Uterus (tissue), 4 donors: ENCODE data around the gene CDH2. TPM values are rescaled to one million over a fixed set of nuclear protein-coding genes. Genes with fewer than 3 reads are reported as not detected.

Source experiments
- DNase-seq, 2 donors: peaks; one replicate each; pipeline ENCODE4 v3.0.0-alpha.2; 2019 to 2020
- H3K27ac ChIP-seq, 2 donors: fragments of 200-600 bp; sonication (generic); 1 replicate in 1 of 2; 2 replicates in 1 of 2; pipeline ENCODE4 v1.5.1; 2016 to 2018
- H3K27me3 ChIP-seq, 2 donors: fragments of 200-600 bp; sonication (generic); one replicate each; pipeline ENCODE4 v1.5.1; 2018 to 2019; ENCODE audit warnings: control low read depth in 1 of 2
- H3K36me3 ChIP-seq, 2 donors: fragments of 200-600 bp; sonication (generic); one replicate each; pipeline ENCODE4 v1.5.1; 2019; ENCODE audit warnings: control low read depth in 1 of 2
- H3K4me1 ChIP-seq, 2 donors: fragments of 200-600 bp; sonication (generic); one replicate each; pipeline ENCODE4 v1.5.1; 2018 to 2019; ENCODE audit warnings: control low read depth in 1 of 2
- H3K4me3 ChIP-seq, 2 donors: fragments of 200-600 bp; sonication (generic); 1 replicate in 1 of 2; 2 replicates in 1 of 2; pipeline ENCODE4 v1.5.1; 2018 to 2019; ENCODE audit warnings: mild to moderate bottlenecking in 1 of 2
- H3K9me3 ChIP-seq, 2 donors: fragments of 200-600 bp; sonication (generic); one replicate each; pipeline ENCODE4 v1.5.1; 2019; ENCODE audit warnings: control low read depth in 1 of 2
- CTCF ChIP-seq, 4 experiments: fragments of 200-600 bp in 2 of 4; fragments of 450-650 bp in 2 of 4; sonication (generic) in 2 of 4; IDR thresholded peaks; one replicate each; pipeline ENCODE4 v1.5.1; 2016 to 2019; ENCODE audit warnings: antibody characterized with exemption in 4 of 4, mild to moderate bottlenecking in 2 of 4, moderate library complexity in 1 of 4
- POLR2A ChIP-seq, 2 donors: fragments of 450-650 bp; IDR thresholded peaks; one replicate each; pipeline ENCODE4 v1.6.1; 2016; ENCODE audit warnings: antibody characterized with exemption in 2 of 2, mild to moderate bottlenecking in 1 of 2, moderate library complexity in 1 of 2
- intact Hi-C: fragments of 100-400 bp; cut with DNase I; formaldehyde crosslinking; loops from one replicate; pipeline ENCODE4 v1.15.1; 2023; ENCODE audit warnings: low total_unique reads
- total RNA-seq, 4 donors: library from RNA; depleted of rRNA in 3 of 4; stranded (reverse); fragments of >200 nt in 3 of 4; gene quantifications; one replicate each; pipeline versions ENCODE4 v1.1.0 to v1.2.4, GENCODE V29; 2014 to 2023
- donor health status: DM: yes; HTN: yes; CAD: no.

CDH2 gene
- total RNA-seq, 4 donors from 2014 or later = 0.26 to 58.2 (median 1.9) TPM

- no peak for DNase-seq
- Histone ChIP-seq H3K4me3 (no peak overlapping the region), H3K27me3 (no peaks in the 10 kb centered on the region), H3K36me3 (no peaks in the 10 kb centered on the region), H3K9me3 (no peaks in the 10 kb centered on the region), H3K4me1 (no peaks in the 10 kb centered on the region), H3K27ac (no peak overlapping the region)
- intact Hi-C loops = no loop called here
- no peak for TF ChIP-seq CTCF (IDR thresholded peaks at IDR 0.05)
- TF ChIP-seq POLR2A (IDR thresholded peaks at IDR 0.05) = no peak
These were observed 185.5 kb downstream of the CDH2 start for GRCh38 chr18:27991391-27991790.

- no peak for DNase-seq
- Histone ChIP-seq H3K4me3 (no peak overlapping the region), H3K36me3 (no peaks in the 10 kb centered on the region), H3K27me3 (no peaks in the 10 kb centered on the region), H3K4me1 (no peaks in the 10 kb centered on the region), H3K27ac (no peak overlapping the region), H3K9me3 (no peaks in the 10 kb centered on the region)
- intact Hi-C loops = no loop called here
- TF ChIP-seq CTCF (IDR thresholded peaks at IDR 0.05) (no peak), POLR2A (IDR thresholded peaks at IDR 0.05) (no peak)
These were observed 191.1 kb downstream of the CDH2 start for GRCh38 chr18:27985832-27986231.

- DNase-seq = no peak
- Histone ChIP-seq H3K9me3 (no peaks in the 10 kb centered on the region), H3K27me3 (no peaks in the 10 kb centered on the region), H3K4me3 (no peak overlapping the region), H3K36me3 (no peaks in the 10 kb centered on the region), H3K4me1 (no peaks in the 10 kb centered on the region), H3K27ac (no peak overlapping the region)
- TF ChIP-seq CTCF (IDR thresholded peaks at IDR 0.05) = no peak
- no peak for TF ChIP-seq POLR2A (IDR thresholded peaks at IDR 0.05)
- intact Hi-C loops = no loop called here
These were observed 193.2 kb downstream of the CDH2 start for GRCh38 chr18:27983780-27984179.

- Histone ChIP-seq H3K4me1 (no peaks in the 10 kb centered on the region), H3K27me3 (no peaks in the 10 kb centered on the region), H3K4me3 (no peak overlapping the region), H3K27ac (no peak overlapping the region), H3K9me3 (no peaks in the 10 kb centered on the region), H3K36me3 (no peaks in the 10 kb centered on the region)
- no peak for DNase-seq
- TF ChIP-seq CTCF (IDR thresholded peaks at IDR 0.05) (no peak), POLR2A (IDR thresholded peaks at IDR 0.05) (no peak)
- intact Hi-C loops = no loop called here
These were observed 200.0 kb downstream of the CDH2 start for GRCh38 chr18:27976806-27977408.

GRCh38 chr18:27970321-27970720 is 206.6 kb downstream of the CDH2 start:
- TF ChIP-seq POLR2A (IDR thresholded peaks at IDR 0.05) (no peak), CTCF (IDR thresholded peaks at IDR 0.05) (no peak)
- intact Hi-C loops = no loop called here
- no peaks in the 10 kb centered on the region for H3K9me3 ChIP-seq
- no peak overlapping the region for H3K27ac ChIP-seq
- H3K4me3 ChIP-seq = no peak overlapping the region
- no peaks in the 10 kb centered on the region for H3K27me3 ChIP-seq
- H3K4me1 ChIP-seq = no peaks in the 10 kb centered on the region
- DNase-seq = no peak
- no peaks in the 10 kb centered on the region for H3K36me3 ChIP-seq
